Measurements from ENCODE around the gene KRTAP10-7. TPM values are rescaled to one million over a fixed set of nuclear protein-coding genes. Genes with fewer than 3 reads are reported as not detected.
"Not testable (repeated sequence)": the region's sequence is repeated elsewhere in the genome, so short reads cannot be mapped to it uniquely, and the experiment has no call there.

Gene KRTAP10-7
- total RNA-seq, 2 donors from 2014 or later: not detected

DNA sequence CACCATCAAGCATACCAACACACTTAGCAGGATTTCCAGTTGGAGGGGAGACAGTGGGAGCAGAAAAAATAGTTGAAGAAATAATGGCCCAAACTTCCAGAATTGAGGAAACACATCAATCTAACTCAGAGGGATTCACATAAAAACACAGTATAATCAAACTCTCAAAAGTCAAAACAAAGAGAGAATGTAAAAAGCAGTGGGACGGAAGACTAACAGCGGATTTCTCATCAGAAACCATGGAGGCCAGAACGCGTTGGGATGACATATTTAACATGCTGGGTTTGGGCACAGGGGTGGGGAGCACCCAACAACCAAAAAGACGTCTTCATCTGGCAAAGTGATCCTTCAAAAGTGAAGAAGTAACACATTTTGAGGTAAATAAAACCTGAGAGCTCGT, 19.5 kb downstream of the KRTAP10-7 start:
- Histone ChIP-seq H3K4me1 (ENCODE audit: control insufficient read depth in 1 of 2, low read depth in 2 of 2) (no peaks in the 10 kb centered on the region), H3K4me3 (no peak overlapping the region), H3K27me3 (replicated peaks; ENCODE audit: insufficient read depth) (no peaks in the 10 kb centered on the region), H3K9me3 (peaks cover 3% of the 10 kb centered on the region), H3K27ac (no peak overlapping the region), H3K36me3 (no peaks in the 10 kb centered on the region)
- ATAC-seq (ENCODE audit: insufficient number of reproducible peaks, low FRiP score, low read depth) (no peak), DNase-seq (ENCODE audit: low spot score) (no peak)
- TF ChIP-seq, protein P1, sequence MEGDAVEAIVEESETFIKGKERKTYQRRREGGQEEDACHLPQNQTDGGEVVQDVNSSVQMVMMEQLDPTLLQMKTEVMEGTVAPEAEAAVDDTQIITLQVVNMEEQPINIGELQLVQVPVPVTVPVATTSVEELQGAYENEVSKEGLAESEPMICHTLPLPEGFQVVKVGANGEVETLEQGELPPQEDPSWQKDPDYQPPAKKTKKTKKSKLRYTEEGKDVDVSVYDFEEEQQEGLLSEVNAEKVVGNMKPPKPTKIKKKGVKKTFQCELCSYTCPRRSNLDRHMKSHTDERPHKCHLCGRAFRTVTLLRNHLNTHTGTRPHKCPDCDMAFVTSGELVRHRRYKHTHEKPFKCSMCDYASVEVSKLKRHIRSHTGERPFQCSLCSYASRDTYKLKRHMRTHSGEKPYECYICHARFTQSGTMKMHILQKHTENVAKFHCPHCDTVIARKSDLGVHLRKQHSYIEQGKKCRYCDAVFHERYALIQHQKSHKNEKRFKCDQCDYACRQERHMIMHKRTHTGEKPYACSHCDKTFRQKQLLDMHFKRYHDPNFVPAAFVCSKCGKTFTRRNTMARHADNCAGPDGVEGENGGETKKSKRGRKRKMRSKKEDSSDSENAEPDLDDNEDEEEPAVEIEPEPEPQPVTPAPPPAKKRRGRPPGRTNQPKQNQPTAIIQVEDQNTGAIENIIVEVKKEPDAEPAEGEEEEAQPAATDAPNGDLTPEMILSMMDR (IDR thresholded peaks at IDR 0.05): no peak

DNA sequence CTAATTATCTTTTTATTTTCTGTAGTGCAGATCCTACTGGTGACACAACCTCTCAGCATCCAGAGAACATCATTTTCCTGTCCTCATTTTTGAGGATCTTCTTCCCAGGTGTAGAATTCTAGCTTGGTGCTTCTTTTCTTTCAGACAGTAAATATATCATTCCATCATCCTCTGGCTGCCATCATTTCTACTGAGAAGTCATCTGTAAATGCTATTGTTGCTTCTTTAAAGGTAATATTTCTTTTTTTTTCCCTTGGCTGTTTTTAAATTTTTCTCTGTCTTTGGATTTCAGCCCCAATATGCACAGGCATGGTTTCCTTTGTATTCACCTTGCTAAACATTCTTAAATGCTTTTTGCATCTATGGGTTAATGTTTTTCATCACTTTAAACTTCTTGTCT, 23.2 kb downstream of the KRTAP10-7 start:
- no peaks in the 10 kb centered on the region for H3K36me3 ChIP-seq
- ATAC-seq (ENCODE audit: insufficient number of reproducible peaks, low FRiP score, low read depth) (no peak), DNase-seq (ENCODE audit: low spot score) (no peak)
- H3K9me3 ChIP-seq: peaks cover 3% of the 10 kb centered on the region
- no peak overlapping the region for H3K4me3 ChIP-seq
- no peaks in the 10 kb centered on the region for H3K4me1 ChIP-seq (ENCODE audit: control insufficient read depth in 1 of 2, low read depth in 2 of 2)
- TF ChIP-seq, protein P1 (IDR thresholded peaks at IDR 0.05): no peak
- no peak overlapping the region for H3K27ac ChIP-seq
- H3K27me3 ChIP-seq (replicated peaks; ENCODE audit: insufficient read depth): no peaks in the 10 kb centered on the region

DNA sequence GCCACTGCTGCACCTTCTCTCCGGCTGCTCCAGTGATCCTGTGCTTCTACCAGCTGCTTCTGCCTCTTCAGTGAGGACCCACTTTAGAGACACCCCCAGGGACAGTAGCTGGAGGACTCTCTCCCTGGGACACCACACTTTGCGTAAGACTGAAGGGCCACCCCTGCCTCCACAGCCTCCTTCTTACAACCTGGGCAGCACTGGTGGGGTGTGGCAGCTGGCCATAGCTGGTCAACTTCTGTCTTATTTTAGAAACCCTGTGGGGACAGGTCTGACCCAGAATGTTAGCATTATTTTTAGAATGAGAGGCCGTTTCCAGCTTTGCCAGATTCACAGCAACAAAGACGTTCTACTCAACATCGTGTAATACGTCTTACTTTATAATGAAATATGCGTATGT, 25.4 kb downstream of the KRTAP10-7 start:
- Histone ChIP-seq H3K4me3 (no peak overlapping the region), H3K4me1 (ENCODE audit: control insufficient read depth in 1 of 2, low read depth in 2 of 2) (no peaks in the 10 kb centered on the region), H3K36me3 (no peaks in the 10 kb centered on the region), H3K9me3 (peaks cover 3% of the 10 kb centered on the region), H3K27ac (no peak overlapping the region), H3K27me3 (replicated peaks; ENCODE audit: insufficient read depth) (no peaks in the 10 kb centered on the region)
- TF ChIP-seq, protein P1 (IDR thresholded peaks at IDR 0.05): no peak
- ATAC-seq (ENCODE audit: insufficient number of reproducible peaks, low FRiP score, low read depth) (no peak), DNase-seq (ENCODE audit: low spot score) (no peak)

DNA sequence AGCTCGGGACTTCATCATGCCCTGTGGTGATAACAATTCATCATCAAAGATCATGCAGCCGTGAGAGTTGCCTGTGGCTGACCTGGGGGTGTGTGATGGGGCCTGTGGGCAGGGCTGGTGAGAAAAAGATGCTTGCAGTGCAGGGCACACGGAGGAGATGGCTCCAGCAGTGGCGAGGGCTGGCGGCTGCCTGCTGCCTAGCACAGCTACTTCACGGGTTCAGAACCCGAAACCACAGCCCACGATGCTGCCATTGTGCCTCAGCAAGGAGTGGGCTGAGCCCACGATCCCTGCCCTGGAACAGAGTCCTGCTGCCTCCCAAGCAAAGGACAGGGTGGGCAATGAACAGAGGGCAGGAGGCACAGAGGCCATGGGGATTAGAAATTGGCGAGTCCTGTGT, 25.9 kb downstream of the KRTAP10-7 start:
- H3K27me3 ChIP-seq (replicated peaks; ENCODE audit: insufficient read depth): no peaks in the 10 kb centered on the region
- no peaks in the 10 kb centered on the region for H3K36me3 ChIP-seq
- H3K4me1 ChIP-seq (ENCODE audit: control insufficient read depth in 1 of 2, low read depth in 2 of 2): no peaks in the 10 kb centered on the region
- peaks cover 3% of the 10 kb centered on the region for H3K9me3 ChIP-seq
- no peak for DNase-seq (ENCODE audit: low spot score)
- no peak overlapping the region for H3K4me3 ChIP-seq
- TF ChIP-seq, protein P1 (IDR thresholded peaks at IDR 0.05): no peak
- no peak overlapping the region for H3K27ac ChIP-seq
- ATAC-seq (ENCODE audit: insufficient number of reproducible peaks, low FRiP score, low read depth): no peak

DNA sequence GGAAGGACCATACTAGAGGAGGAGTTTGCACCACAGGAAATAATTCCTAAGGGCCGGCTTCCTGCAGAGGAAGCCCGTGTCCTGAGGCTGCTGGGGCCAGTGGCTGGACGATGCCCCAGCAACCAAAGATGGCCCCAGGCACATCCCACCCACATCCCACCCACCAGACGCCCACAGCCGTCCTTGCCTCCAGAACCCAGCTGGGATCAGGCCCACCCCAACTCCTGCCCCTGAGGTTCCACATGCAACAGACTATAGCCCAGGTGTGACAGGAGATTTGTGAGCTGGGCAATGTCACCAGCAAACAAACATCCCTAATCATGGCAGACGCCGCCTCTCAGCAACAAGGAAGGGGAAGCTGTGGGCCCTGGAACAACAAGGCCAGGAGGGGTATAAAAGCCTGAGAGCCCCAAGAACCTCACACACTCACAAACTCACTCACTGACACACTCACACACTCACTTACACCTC, 26.3 kb downstream of the KRTAP10-7 start, which contains the start of gene KRTAP10-9:
Gene KRTAP10-9, plus strand, starts transcription at position 421 of the 471 bp plus-strand sequence. CDS start 79 bp downstream, outside the sequence.
- H3K4me3 ChIP-seq: no peak within 1 kb of the TSS
- H3K27me3 ChIP-seq (replicated peaks; ENCODE audit: insufficient read depth): no peaks in the 10 kb centered on the region
- no peaks in the 10 kb centered on the region for H3K4me1 ChIP-seq (ENCODE audit: control insufficient read depth in 1 of 2, low read depth in 2 of 2)
- ATAC-seq (ENCODE audit: insufficient number of reproducible peaks, low FRiP score, low read depth): no peak
- H3K36me3 ChIP-seq: no peaks in the 10 kb centered on the region
- DNase-seq (ENCODE audit: low spot score): no peak
- H3K27ac ChIP-seq: no peak within 1 kb of the TSS
- peaks cover 5% of the 10 kb centered on the region for H3K9me3 ChIP-seq
- TF ChIP-seq, protein P1 (IDR thresholded peaks at IDR 0.05): no peak

DNA sequence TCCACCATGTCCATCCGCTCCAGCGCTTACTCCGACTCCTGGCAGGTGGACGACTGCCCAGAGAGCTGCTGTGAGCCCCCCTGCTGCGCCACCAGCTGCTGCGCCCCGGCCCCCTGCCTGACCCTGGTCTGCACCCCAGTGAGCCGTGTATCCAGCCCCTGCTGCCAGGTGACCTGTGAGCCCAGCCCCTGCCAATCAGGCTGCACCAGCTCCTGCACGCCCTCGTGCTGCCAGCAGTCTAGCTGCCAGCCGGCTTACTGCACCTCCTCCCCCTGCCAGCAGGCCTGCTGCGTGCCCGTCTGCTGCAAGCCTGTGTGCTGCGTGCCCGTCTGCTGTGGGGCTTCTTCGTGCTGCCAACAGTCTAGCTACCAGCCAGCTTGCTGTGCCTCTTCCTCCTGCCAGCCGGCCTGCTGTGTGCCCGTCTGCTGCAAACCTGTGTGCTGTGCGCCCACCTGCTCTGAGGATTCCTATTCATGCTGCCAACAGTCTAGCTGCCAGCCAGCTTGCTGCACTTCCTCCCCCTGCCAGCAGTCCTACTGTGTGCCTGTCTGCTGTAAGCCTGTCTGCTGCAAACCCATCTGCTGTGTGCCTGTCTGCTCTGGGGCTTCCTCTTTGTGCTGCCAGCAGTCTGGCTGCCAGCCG, 26.9 kb downstream of the KRTAP10-7 start:
- not testable (repeated sequence) for H3K36me3 ChIP-seq; H3K4me3 ChIP-seq; H3K27me3 ChIP-seq (replicated peaks; ENCODE audit: insufficient read depth); ATAC-seq (ENCODE audit: insufficient number of reproducible peaks, low FRiP score, low read depth); H3K27ac ChIP-seq; DNase-seq (ENCODE audit: low spot score); H3K4me1 ChIP-seq (ENCODE audit: control insufficient read depth in 1 of 2, low read depth in 2 of 2); H3K9me3 ChIP-seq

DNA sequence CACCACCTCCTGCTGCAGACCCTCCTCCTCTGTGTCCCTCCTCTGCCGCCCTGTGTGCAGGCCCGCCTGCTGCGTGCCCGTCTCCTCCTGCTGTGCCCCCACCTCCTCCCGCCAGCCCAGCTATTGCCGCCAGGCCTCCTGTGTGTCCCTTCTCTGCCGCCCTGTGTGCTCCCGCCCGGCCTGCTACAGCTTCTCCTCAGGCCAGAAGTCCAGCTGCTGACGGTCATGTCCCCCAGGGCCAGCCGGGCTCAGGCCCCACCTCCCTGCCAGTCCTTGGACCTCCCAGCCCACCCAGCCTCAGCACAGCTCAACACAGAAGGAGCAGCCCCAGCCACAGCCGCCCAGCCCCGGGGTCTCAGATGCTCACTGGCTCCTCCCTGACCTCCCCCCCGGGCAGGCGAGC, 27.4 kb downstream of the KRTAP10-7 start:
- DNase-seq (ENCODE audit: low spot score): not testable (repeated sequence)

More for the DNA sequence above, 27.4 kb downstream of the KRTAP10-7 start:
- not testable (repeated sequence) for H3K4me3 ChIP-seq; ATAC-seq (ENCODE audit: insufficient number of reproducible peaks, low FRiP score, low read depth); H3K27ac ChIP-seq; H3K27me3 ChIP-seq (replicated peaks; ENCODE audit: insufficient read depth); H3K36me3 ChIP-seq; H3K4me1 ChIP-seq (ENCODE audit: control insufficient read depth in 1 of 2, low read depth in 2 of 2)
- peaks cover 13% of the 10 kb centered on the region for H3K9me3 ChIP-seq
